GM18907 (cell line): ENCODE results near the gene DOCK4.
"Not testable (repeated sequence)": the region's sequence is repeated elsewhere in the genome, so short reads cannot be mapped to it uniquely, and the experiment has no call there.

Experiments
- ATAC-seq: cut with Tn5 transposase; IDR thresholded peaks from one replicate; pipeline ENCODE4 v1.9.1; 2021; ENCODE audit warnings: mild to moderate bottlenecking, moderate library complexity; ENCODE audit not compliant: unreplicated experiment

Gene DOCK4

GRCh38 chr7:112206238-112206990 is at the start of gene DOCK4, which contains the start of gene ZNF277:
TSS of gene DOCK4 (minus strand) at chr7:112206399. CDS start at chr7:112206138, 261 bp downstream.
TSS of gene ZNF277 (plus strand) at chr7:112206695. CDS start at chr7:112206717, 22 bp downstream.
- peak; percentile 97 for ATAC-seq

- peak; percentile 67 for ATAC-seq
Measured at GRCh38 chr7:112255388-112255720, 49.2 kb upstream of the DOCK4 start.

GRCh38 chr7:112254709-112255387 is 48.6 kb upstream of the DOCK4 start:
- no peak for ATAC-seq

GRCh38 chr7:112254156-112254555 is 48.0 kb upstream of the DOCK4 start:
- no peak for ATAC-seq

- ATAC-seq, result no peak
Measured at GRCh38 chr7:112252691-112253090, 46.5 kb upstream of the DOCK4 start.

- no peak for ATAC-seq
Measured at GRCh38 chr7:112252141-112252540, 45.9 kb upstream of the DOCK4 start.

- ATAC-seq, result not testable (repeated sequence)
Measured at GRCh38 chr7:112249967-112250366, 43.8 kb upstream of the DOCK4 start.

GRCh38 chr7:112248598-112248997 is 42.4 kb upstream of the DOCK4 start:
- ATAC-seq, result no peak

- no peak for ATAC-seq
Measured at GRCh38 chr7:112238852-112239610, 32.8 kb upstream of the DOCK4 start.

- no peak for ATAC-seq
Measured at GRCh38 chr7:112238330-112238729, 32.1 kb upstream of the DOCK4 start.

GRCh38 chr7:112236597-112236996 is 30.4 kb upstream of the DOCK4 start:
- no peak for ATAC-seq

- ATAC-seq, result no peak
Measured at GRCh38 chr7:112234147-112234546, 27.9 kb upstream of the DOCK4 start.

GRCh38 chr7:112233048-112233697 is 27.0 kb upstream of the DOCK4 start:
- ATAC-seq, result no peak

- ATAC-seq, result no peak
Measured at GRCh38 chr7:112232212-112232978, 26.2 kb upstream of the DOCK4 start.

GRCh38 chr7:112228632-112229031 is 22.4 kb upstream of the DOCK4 start:
- no peak for ATAC-seq

- ATAC-seq, result no peak
Measured at GRCh38 chr7:112226701-112227276, 20.6 kb upstream of the DOCK4 start.

- no peak for ATAC-seq
Measured at GRCh38 chr7:112225006-112225405, 18.8 kb upstream of the DOCK4 start.

GRCh38 chr7:112224186-112224585 is 18.0 kb upstream of the DOCK4 start:
- ATAC-seq, result no peak

GRCh38 chr7:112223310-112223709 is 17.1 kb upstream of the DOCK4 start:
- ATAC-seq, result no peak

- no peak for ATAC-seq
Measured at GRCh38 chr7:112220877-112221434, 14.8 kb upstream of the DOCK4 start.
